Testis (tissue), 3 donors: Measurements from ENCODE around the gene RNF187. TPM values are rescaled to one million over a fixed set of nuclear protein-coding genes. Genes with fewer than 3 reads are reported as not detected.

ENCODE experiments used
- DNase-seq: peaks from one replicate; pipeline ENCODE4 v3.0.0-alpha.2; 2019
- H3K27ac ChIP-seq, 2 donors: fragments of 200-600 bp; sonication (generic); one replicate each; pipeline ENCODE4 v1.5.1; 2019
- H3K27me3 ChIP-seq: fragments of 200-600 bp; sonication (generic); one replicate; pipeline ENCODE4 v1.5.1; 2019
- H3K36me3 ChIP-seq: fragments of 200-600 bp; sonication (generic); one replicate; pipeline ENCODE4 v1.5.1; 2017; ENCODE audit warnings: low read depth; ENCODE audit errors: missing control alignments
- H3K4me1 ChIP-seq: fragments of 200-600 bp; sonication (generic); one replicate; pipeline ENCODE4 v1.5.1; 2019
- H3K4me3 ChIP-seq, 2 donors: fragments of 200-600 bp; sonication (generic); one replicate each; pipeline ENCODE4 v1.5.1; 2017 to 2019
- H3K9me3 ChIP-seq: fragments of 200-600 bp; sonication (generic); one replicate; pipeline ENCODE4 v1.5.1; 2017
- CTCF ChIP-seq, 3 experiments: fragments of 450-650 bp in 2 of 3; fragments of 200-600 bp in 1 of 3; sonication (generic) in 1 of 3; IDR thresholded peaks; one replicate each; pipeline ENCODE4 v1.5.1; 2016 to 2019; ENCODE audit warnings: antibody characterized with exemption in 3 of 3, mild to moderate bottlenecking in 2 of 3, moderate library complexity in 1 of 3
- POLR2A ChIP-seq: fragments of 450-650 bp; IDR thresholded peaks from one replicate; pipeline ENCODE4 v1.6.1; 2017; ENCODE audit warnings: antibody characterized with exemption, mild to moderate bottlenecking, moderate library complexity
- WGBS, 2 donors: methylation state at CpG; one replicate each; pipeline ENCODE4 v1.1.5; 2018; 5-methylcytosine and 5-hydroxymethylcytosine counted together
- intact Hi-C: fragments of 100-400 bp; cut with DNase I; formaldehyde crosslinking; loops from one replicate; pipeline ENCODE4 v1.15.1; 2023; ENCODE audit warnings: low total_unique reads
- polyA plus RNA-seq: library from polyadenylated mRNA; stranded (reverse); fragments of 350-450 nt; fragmentation: Illumina TruSeq; extraction: RNeasy Lipid Tissue Mini Kit (QIAGEN cat#74804); gene quantifications from one replicate; pipeline ENCODE4 v1.2.3, GENCODE V29; 2014; ENCODE audit warnings: low read depth, low replicate concordance; ENCODE audit not compliant: insufficient read depth
- total RNA-seq, 2 donors: library from RNA; depleted of rRNA; stranded (reverse); fragments of >200 nt; gene quantifications; one replicate each; pipeline ENCODE4 v1.2.3, GENCODE V29; 2016

Gene RNF187
- total and polyA plus RNA-seq, 3 donors from 2014 or later, result 49.3 to 109 (median 86.8) TPM

- no peaks in the 10 kb centered on the region for H3K4me1 ChIP-seq
- no peak for TF ChIP-seq CTCF (IDR thresholded peaks at IDR 0.05)
- no peak for TF ChIP-seq POLR2A
- no peaks in the 10 kb centered on the region for H3K36me3 ChIP-seq
- 70 to 81% methylated on average over 4 of the region's 4 CpGs for WGBS, 2 donors
- no peak for DNase-seq
- intact Hi-C loops, result no loop called here
- H3K27me3 ChIP-seq, result no peaks in the 10 kb centered on the region
- no peak overlapping the region for H3K27ac ChIP-seq
- no peak overlapping the region for H3K4me3 ChIP-seq
- H3K9me3 ChIP-seq, result no peaks in the 10 kb centered on the region
Measured at GRCh38 chr1:228541725-228542124, 54.5 kb downstream of the RNF187 start.

- 76 to 81% methylated on average over 2 of the region's 2 CpGs for WGBS, 2 donors
- intact Hi-C loops, result no loop called here
- no peaks in the 10 kb centered on the region for H3K9me3 ChIP-seq
- DNase-seq, result no peak
- H3K4me3 ChIP-seq, result no peak overlapping the region
- no peaks in the 10 kb centered on the region for H3K36me3 ChIP-seq
- no peak overlapping the region for H3K27ac ChIP-seq
- H3K4me1 ChIP-seq, result no peaks in the 10 kb centered on the region
- H3K27me3 ChIP-seq, result no peaks in the 10 kb centered on the region
- TF ChIP-seq CTCF (IDR thresholded peaks at IDR 0.05) (no peak), POLR2A (no peak)
Measured at GRCh38 chr1:228542376-228542775, 55.2 kb downstream of the RNF187 start.

GRCh38 chr1:228542981-228543380 lies 55.8 kb downstream of the RNF187 start:
- DNase-seq, result no peak
- H3K36me3 ChIP-seq, result no peaks in the 10 kb centered on the region
- no peak overlapping the region for H3K4me3 ChIP-seq
- H3K4me1 ChIP-seq, result no peaks in the 10 kb centered on the region
- H3K9me3 ChIP-seq, result no peaks in the 10 kb centered on the region
- WGBS, 2 donors, result 69 to 83% methylated on average over 5 of the region's 5 CpGs
- intact Hi-C loops, result no loop called here
- TF ChIP-seq POLR2A (no peak), CTCF (IDR thresholded peaks at IDR 0.05) (no peak)
- H3K27me3 ChIP-seq, result no peaks in the 10 kb centered on the region
- no peak overlapping the region for H3K27ac ChIP-seq

GRCh38 chr1:228543396-228543795 lies 56.2 kb downstream of the RNF187 start:
- DNase-seq, result no peak
- no peaks in the 10 kb centered on the region for H3K36me3 ChIP-seq
- H3K27ac ChIP-seq, result no peak overlapping the region
- no peaks in the 10 kb centered on the region for H3K4me1 ChIP-seq
- intact Hi-C loops, result no loop called here
- H3K9me3 ChIP-seq, result no peaks in the 10 kb centered on the region
- WGBS, 2 donors, result 20 to 67% methylated on average over 1 to 3 of the region's 3 CpGs
- no peak for TF ChIP-seq CTCF (IDR thresholded peaks at IDR 0.05)
- TF ChIP-seq POLR2A, result no peak
- H3K4me3 ChIP-seq, result no peak overlapping the region
- H3K27me3 ChIP-seq, result no peaks in the 10 kb centered on the region

- TF ChIP-seq POLR2A, result no peak
- TF ChIP-seq CTCF (IDR thresholded peaks at IDR 0.05), result no peak
Measured at GRCh38 chr1:228544021-228544850, 57.1 kb downstream of the RNF187 start.

More at GRCh38 chr1:228544021-228544850, 57.1 kb downstream of the RNF187 start:
- H3K4me1 ChIP-seq, result no peaks in the 10 kb centered on the region
- H3K36me3 ChIP-seq, result no peaks in the 10 kb centered on the region
- intact Hi-C loops, result no loop called here
- DNase-seq, result no peak
- no peaks in the 10 kb centered on the region for H3K27me3 ChIP-seq
- H3K4me3 ChIP-seq, result no peak overlapping the region
- no peak overlapping the region for H3K27ac ChIP-seq
- no peaks in the 10 kb centered on the region for H3K9me3 ChIP-seq
- 58 to 66% methylated on average over 6 to 7 of the region's 7 CpGs for WGBS, 2 donors
